Left lobe of liver (tissue), 2 donors: Measurements from ENCODE around the gene RNASE13. TPM values are rescaled to one million over a fixed set of nuclear protein-coding genes. Genes with fewer than 3 reads are reported as not detected.
"Not testable (repeated sequence)": the region's sequence is repeated elsewhere in the genome, so short reads cannot be mapped to it uniquely, and the experiment has no call there.

Experiments used
- ATAC-seq: fragments of 200-7000 bp; cut with Tn5 transposase; one replicate; pipeline ENCODE4 v1.9.1; 2020; ENCODE audit warnings: mild to moderate bottlenecking, moderate library complexity
- DNase-seq: peaks from one replicate; pipeline ENCODE4 v3.0.0-alpha.2; 2020; ENCODE audit warnings: low spot score
- total RNA-seq: library from RNA; stranded (reverse); gene quantifications from one replicate; pipeline ENCODE4 v1.2.1, GENCODE V29; 2021
- donor health status: DM: no; HTN: no; CAD: no; lungs with moderate emphysema.
- donor health status: DM: no; HTN: yes; CAD: no.

The RNASE13 gene
- total RNA-seq, 1 donor from 2014 or later: 0.10 TPM

GRCh38 chr14:21024585-21025370 lies 9.8 kb downstream of the RNASE13 start, which contains the start of gene NDRG2:
TSS of gene NDRG2 (minus strand) at chr14:21025061. CDS start at chr14:21023315, 1,746 bp downstream.
- DNase-seq (peak; percentile 89), ATAC-seq (peak; percentile 87)

GRCh38 chr14:21023817-21024584 lies 10.6 kb downstream of the RNASE13 start:
- DNase-seq (peak; percentile 76), ATAC-seq (peak; percentile 69)

- DNase-seq (no peak), ATAC-seq (peak; percentile 1)
These were observed 11.4 kb downstream of the RNASE13 start for GRCh38 chr14:21023174-21023573.

GRCh38 chr14:21022686-21023085 lies 11.9 kb downstream of the RNASE13 start:
- DNase-seq (no peak), ATAC-seq (no peak)

- ATAC-seq: no peak
- no peak for DNase-seq
These were observed 13.5 kb downstream of the RNASE13 start for GRCh38 chr14:21020977-21021545.

- no peak for ATAC-seq
- DNase-seq: no peak
These were observed 15.2 kb downstream of the RNASE13 start for GRCh38 chr14:21019366-21019765.

- ATAC-seq (no peak), DNase-seq (no peak)
These were observed 15.8 kb downstream of the RNASE13 start for GRCh38 chr14:21018781-21019180.

GRCh38 chr14:21018286-21018685 lies 16.3 kb downstream of the RNASE13 start:
- ATAC-seq (no peak), DNase-seq (no peak)

GRCh38 chr14:21017528-21018245 lies 16.9 kb downstream of the RNASE13 start:
- DNase-seq: no peak
- no peak for ATAC-seq

GRCh38 chr14:21016413-21017190 lies 18.0 kb downstream of the RNASE13 start:
- DNase-seq (no peak), ATAC-seq (no peak)

GRCh38 chr14:21015312-21015711 lies 19.3 kb downstream of the RNASE13 start:
- DNase-seq: no peak

GRCh38 chr14:21014761-21015190 lies 19.8 kb downstream of the RNASE13 start:
- peak; percentile 94 for ATAC-seq
- DNase-seq: peak; percentile 86

More at GRCh38 chr14:21015312-21015711, 19.3 kb downstream of the RNASE13 start:
- peak; percentile 47 for ATAC-seq

GRCh38 chr14:21011136-21011535 lies 23.5 kb downstream of the RNASE13 start:
- ATAC-seq (no peak), DNase-seq (no peak)

- not testable (repeated sequence) for DNase-seq, ATAC-seq
These were observed 24.9 kb downstream of the RNASE13 start for GRCh38 chr14:21009721-21010120.

- DNase-seq (no peak), ATAC-seq (no peak)
These were observed 30.7 kb downstream of the RNASE13 start for GRCh38 chr14:21003788-21004346.

GRCh38 chr14:21001218-21001617 lies 33.4 kb downstream of the RNASE13 start:
- no peak for ATAC-seq
- DNase-seq: no peak

GRCh38 chr14:20999591-20999990 lies 35.0 kb downstream of the RNASE13 start:
- no peak for ATAC-seq

GRCh38 chr14:20998674-20999366 lies 35.8 kb downstream of the RNASE13 start, which contains the start of gene SLC39A2:
TSS of gene SLC39A2 (plus strand) at chr14:20999293. CDS start at chr14:20999447, 154 bp downstream.
- no peak for DNase-seq
- ATAC-seq: peak; percentile 58

More at GRCh38 chr14:20999591-20999990, 35.0 kb downstream of the RNASE13 start:
- no peak for DNase-seq

- no peak for DNase-seq
- ATAC-seq: no peak
These were observed 36.5 kb downstream of the RNASE13 start for GRCh38 chr14:20998139-20998538.
